GM12874 (cell line): ENCODE data around the gene INO80.

ENCODE experiments used
- CTCF ChIP-seq: IDR thresholded peaks from 2 replicates; pipeline ENCODE4 v1.5.1; 2011; ENCODE audit warnings: low read depth, mild to moderate bottlenecking, control low read depth, low read length, moderate library complexity; ENCODE audit not compliant: insufficient read depth

INO80 gene

GRCh38 chr15:41078125-41078524 lies 38.0 kb downstream of the INO80 start:
- no peak for TF ChIP-seq CTCF

- TF ChIP-seq CTCF = no peak
Observed at GRCh38 chr15:41073028-41073427, 43.1 kb downstream of the INO80 start.

GRCh38 chr15:41072013-41072412 lies 44.1 kb downstream of the INO80 start:
- no peak for TF ChIP-seq CTCF

- no peak for TF ChIP-seq CTCF
Observed at GRCh38 chr15:41066516-41066915, 49.6 kb downstream of the INO80 start.

- no peak for TF ChIP-seq CTCF
Observed at GRCh38 chr15:41061667-41062066, 54.4 kb downstream of the INO80 start.

- no peak for TF ChIP-seq CTCF
Observed at GRCh38 chr15:41060505-41060904, 55.6 kb downstream of the INO80 start.

- no peak for TF ChIP-seq CTCF
Observed at GRCh38 chr15:41056810-41057209, 59.3 kb downstream of the INO80 start.

GRCh38 chr15:41055706-41056105 lies 60.4 kb downstream of the INO80 start:
- TF ChIP-seq CTCF = no peak
